ENCODE data around the gene TMEM255B.

Gene TMEM255B

DNA sequence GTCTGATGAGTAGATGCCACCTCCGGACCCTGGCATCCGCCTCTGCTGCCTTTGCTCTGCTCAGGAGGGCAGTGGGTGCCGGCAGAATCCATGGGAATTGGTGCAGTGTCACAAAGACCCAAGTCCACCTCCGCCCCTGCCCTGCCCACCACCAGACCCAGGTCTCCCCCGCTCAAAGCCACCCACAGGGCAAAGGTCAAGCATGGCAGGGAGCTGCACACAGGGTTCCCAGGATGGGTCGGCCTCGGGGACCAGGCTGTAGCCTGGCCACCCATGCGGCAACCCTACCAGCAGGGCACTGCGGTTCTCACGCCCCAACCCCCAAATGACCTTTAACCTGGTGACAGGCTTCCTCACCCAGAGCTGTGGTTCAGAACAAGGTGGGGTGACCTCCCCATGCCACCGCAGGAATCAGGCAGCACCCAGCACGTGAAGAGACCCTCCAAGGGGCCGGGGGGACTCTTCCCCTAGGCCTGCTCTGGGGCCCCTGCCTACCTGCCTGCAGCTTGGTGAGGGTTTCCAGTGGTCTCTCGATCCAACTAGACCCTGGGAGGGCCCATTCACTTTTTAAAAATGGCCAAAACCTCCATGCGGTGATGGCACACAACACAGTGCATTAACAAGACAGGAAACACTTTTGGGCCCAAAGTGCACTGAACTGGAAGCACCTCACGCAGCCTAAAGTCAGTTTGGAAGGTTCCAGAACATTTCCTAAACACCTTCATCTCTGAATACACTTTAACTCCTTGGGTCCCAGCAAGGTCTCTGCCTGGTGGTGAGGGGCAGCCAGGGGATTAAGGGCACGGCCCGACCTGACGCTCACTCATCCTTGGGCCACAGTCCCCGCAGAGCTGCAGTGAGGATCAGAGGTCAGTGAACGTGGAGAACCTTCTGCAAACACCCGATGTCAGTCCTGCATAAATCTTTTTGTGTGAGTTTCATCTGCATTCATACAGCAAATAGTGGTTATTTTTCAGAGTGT is 93.8 kb downstream of the TMEM255B start:
- no peak for DNase-seq

DNA sequence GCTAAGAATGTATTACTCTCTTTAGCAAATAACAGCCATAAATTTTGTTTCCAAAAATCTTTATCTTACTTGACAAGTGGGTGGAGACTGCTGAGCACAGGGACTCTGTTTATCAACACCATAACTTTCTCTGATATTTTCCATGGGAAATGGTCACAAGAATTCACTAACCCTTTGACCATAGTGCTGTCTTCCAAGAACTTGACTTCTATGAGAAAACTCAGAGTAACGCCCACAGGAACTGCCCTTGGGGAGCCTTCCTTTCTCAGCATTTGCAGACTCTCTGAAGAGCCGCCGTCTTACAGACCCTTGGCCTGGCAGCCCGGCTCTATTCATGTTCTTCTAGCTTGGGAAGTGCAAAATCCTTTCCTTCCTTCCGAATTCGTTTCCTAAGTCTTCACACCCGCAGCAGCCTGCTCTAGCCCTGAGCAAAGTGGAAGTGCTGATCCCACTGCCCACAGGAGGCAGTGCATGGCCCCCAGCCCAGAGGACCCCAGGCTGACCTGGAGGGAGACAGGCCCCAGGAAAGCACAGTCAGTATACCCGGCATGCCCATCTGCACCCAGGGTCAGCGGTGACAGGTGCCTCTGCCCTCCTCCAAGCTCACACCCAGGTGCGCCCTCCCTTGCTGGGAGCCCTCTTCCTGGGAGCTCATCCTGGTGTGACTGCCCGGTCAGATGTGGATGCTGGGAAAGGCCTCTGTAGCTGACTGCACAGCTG is 94.7 kb downstream of the TMEM255B start:
- DNase-seq: no peak

DNA sequence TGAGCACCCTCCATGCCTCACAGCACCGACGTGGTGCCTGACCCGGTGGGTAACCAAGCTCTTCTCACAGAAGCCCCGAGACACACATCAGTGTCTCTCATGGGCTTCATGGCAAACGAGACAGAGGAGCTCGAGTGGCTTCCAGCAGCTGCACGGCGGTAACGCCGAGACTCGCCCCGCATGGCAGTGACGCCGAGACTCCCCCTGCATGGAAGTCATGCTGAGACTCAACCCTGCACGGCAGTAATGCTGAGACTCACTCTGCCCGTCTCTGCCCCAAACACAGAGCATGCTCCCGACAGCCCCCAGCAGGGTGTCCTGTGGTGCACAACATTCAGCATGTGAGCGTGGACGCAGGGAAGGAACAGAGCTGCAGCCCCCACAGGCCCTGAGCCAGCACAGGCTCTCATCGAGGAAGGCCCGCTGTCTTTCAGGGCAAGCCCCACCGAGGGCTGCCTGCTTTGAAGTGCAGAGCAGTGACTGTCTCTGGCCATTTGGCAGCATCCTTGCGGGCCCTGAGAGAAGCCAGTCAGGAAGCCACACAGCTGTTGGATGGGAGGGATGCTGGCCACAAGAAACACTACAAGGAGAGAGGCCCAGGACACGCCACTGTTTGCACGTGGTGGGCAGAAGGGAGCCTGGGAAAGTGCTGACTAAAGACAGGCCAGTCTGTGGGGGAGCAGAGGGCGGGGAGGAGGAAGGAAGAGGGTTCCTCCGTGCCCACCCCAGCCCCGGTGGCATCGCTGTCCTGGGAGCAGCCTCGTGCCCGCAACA is 95.4 kb downstream of the TMEM255B start:
- peak; percentile 49 for DNase-seq

DNA sequence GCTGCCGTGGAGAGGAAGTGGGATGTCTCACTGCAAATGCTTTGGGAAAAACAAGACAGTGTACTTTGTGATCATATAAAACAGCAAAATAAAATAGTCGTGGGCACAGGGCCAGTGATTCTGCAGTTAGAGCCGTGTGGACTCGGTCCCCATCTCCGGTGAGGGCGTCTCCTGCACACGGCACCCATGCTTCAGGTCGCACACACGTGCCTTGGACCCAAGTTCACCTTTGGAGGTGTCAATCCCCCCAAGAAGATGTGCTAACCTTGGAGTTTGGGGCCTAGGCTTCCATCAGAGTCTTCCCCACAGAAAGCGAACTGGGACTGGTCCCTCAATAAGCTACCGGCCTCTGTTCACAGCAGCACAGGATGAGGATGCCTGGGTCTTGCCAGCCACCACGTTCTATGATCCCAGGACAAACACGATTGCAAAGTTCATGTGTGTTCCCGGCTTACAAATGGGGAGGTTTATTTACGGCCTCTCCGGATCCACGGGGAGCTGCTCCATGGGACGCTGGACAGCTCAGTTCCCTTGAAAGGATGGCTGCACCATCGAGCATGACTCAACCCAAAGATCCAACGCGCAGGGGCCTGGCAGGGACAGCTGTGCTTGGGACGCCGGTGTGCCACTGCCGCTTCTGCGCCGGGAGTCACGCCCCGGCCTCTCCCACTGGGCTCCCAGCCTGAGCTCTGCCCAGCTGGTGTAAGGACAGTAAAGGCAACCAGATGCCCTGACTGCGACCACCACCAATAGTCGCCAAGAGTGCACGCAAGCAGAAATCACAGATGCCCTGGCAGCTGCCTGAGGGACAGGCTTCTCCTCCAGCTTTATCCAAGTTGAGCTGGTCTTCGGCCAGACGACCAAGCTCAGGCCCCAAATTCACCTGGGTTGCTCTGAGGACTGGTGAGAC is 96.2 kb downstream of the TMEM255B start:
- DNase-seq: no peak

DNA sequence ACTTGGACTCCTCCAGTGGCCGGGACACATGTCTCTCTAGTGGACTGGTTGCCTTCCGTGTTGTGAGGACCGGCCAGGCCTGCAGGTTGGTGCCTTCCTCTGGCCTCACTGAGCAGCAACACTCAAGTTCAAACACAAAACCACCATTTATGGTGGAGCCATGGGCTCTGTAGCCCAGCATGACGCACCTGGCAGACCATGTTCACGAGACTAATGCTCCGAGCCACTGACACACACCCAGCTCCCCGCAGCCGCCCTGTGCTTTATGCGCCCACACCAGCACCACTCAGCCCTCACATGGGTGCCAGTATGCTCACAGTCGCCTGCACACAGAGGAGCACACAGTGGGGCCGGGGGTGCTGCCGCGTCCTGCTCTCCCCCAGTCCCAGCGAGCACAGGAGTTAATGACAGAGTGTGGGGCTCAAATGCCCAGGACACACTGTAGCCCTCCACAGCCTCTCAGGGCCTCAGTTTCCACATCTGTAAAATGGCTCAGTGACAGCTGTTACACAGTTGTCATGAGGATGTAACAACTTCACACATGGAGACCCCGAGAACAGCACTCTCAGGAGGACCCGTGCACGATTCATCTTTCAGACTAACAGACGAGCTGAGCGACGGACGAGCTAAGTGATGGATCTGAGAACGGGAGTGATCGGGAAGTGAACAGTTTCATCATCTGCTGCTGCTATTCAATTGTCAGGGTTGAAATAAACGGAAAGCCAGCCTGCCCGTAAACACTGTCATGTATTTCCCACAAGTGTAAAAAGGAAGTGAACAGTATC is 97.1 kb downstream of the TMEM255B start:
- no peak for DNase-seq

DNA sequence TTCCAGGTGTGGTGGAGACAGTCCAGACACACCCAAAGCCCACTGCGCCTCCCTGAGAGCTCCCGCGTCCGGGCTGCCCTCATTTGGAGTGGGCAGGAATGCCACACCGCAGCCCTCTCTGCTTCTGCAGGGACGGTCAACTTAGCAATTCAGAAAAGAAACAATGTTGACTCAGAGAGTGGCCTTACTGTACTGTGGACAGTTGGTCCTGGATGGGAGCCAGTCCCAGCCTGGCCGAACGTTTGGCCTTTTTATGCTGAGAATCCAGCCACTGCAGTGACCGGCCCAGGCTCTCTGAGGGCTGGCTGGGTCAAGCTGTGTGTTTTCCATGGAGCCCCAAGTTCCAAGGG is 97.7 kb downstream of the TMEM255B start:
- no peak for DNase-seq

DNA sequence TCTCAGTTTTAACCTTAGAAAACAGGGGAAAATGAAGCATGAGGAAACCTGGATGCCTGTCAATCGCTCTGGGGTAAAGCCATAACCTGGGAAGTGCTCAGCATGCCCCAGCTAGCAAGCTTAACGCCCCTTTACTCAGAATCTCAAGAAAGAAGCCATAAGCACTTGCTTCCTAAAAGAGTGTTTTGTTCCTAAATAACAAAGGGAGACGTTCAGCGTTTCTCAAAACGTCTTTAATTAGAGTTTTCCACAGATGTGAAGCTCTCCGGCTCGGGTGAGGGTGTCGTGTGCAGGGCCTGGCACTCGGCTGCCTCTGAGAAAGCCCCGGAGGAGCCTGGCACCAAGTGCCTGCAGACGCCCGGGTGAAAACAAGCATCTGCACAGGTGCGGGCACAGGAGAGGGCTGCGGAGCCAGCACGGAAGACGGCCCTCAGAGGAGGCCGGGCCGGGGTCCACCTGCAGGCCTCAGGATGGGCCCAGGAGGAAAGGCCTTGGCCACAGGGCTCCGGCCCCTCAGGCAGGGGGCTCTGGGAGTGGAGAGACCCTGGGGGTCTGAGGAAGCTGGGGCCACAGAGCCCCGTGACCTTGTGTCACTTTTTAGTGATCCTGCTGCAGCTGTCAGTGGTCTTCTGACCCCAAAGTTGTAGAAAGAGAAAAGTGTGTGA is 98.6 kb downstream of the TMEM255B start:
- DNase-seq: no peak

DNA sequence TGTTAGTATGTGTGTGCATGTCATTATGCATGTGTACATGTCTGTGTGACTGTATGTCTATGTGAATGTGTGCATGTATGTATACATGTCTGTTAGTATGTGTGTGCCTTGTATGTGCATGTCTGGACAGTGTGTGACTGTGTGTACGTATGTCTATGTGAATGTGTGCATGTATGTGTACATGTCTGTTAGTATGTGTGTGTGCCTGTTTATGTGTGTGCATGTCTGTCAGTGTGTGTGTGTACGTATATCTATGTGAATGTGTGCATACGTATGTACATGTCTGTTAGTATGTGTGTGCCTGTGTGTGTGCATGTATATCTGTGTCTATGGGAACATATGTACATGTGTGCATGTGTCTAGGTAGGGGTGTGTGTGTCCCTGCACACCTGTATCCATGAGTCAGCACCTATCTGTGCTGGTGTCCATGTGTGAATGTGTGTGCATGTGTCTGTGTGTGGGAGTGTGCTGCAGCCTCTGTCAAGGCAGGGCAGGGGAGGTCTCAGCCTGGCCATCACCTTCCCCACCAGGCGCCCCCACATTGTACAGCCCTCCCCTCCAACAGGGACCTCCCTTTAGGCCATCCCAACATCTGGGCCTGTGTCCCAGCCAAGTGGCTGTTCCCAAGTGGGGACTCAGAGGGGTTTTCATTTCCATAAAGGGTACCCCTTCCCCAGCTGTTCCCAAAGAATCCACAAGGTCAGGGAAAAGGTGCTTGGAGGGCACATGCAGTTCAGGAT is 100.5 kb downstream of the TMEM255B start:
- no peak for DNase-seq

DNA sequence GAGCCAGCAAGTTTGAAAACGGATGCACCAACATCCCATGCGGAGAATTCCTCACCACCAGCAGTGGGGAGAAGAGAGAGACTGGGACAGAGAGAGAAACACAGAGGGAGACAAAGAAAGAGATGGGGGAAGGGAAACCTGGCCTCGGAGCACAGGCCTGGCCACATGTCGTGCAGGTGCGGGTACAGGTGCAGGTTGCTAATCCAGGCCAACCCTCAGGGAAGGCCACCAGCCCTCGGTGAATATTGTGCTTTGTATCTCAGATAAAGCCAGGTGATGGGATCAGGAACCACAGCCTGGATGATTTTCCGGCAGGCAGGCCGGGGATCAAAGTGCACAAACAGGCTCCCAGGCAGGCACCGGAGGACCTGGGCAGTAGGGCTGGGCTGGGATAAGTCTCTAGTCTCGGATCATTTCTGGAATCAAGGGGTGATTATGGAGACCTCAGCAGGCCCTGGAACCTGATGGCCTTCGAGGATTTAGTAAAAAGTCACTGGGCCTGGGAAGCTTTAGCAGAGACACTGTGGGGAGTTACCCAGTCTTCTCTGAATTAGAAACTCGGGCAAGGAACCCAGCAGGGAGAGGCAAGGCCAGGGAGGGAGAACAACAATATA is 101.1 kb downstream of the TMEM255B start:
- no peak for DNase-seq

DNA sequence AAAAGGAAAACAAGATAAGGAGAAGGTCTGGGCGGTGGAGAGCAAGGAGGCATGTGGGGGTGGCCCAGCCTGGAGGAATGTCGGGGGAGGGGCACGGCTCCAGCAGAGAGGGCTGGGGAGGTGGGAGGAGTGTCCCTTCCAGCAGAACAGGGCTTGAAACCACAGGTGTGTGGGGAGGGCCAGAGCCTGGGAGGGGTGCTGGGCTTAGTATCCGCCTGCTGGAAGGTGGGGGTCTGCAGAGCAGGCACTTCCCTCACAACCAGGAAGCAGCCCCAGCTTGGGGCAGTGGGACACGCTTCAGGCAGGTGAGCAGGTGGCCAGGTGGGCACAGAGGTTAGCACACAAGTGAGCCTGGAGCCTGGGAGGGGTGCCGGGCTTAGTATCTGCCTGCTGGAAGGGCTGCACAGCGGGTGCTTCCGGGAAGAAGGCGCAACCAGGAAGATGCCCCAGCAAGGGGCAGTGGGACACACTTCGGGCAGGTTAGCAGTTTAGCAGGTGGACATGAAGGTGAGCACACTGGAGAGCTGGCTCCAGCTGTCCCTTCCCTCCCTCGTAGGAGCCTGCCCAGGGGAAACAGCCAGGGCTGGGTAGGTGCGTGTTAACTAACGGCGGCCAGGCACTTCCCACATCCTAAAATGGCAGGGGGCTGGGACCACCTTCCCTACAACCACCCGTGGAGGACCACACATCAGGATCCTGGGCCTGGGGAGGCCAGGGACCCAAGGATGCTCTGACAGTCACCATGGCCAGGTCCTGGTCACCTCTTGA is 101.8 kb downstream of the TMEM255B start:
- no peak for DNase-seq

DNA sequence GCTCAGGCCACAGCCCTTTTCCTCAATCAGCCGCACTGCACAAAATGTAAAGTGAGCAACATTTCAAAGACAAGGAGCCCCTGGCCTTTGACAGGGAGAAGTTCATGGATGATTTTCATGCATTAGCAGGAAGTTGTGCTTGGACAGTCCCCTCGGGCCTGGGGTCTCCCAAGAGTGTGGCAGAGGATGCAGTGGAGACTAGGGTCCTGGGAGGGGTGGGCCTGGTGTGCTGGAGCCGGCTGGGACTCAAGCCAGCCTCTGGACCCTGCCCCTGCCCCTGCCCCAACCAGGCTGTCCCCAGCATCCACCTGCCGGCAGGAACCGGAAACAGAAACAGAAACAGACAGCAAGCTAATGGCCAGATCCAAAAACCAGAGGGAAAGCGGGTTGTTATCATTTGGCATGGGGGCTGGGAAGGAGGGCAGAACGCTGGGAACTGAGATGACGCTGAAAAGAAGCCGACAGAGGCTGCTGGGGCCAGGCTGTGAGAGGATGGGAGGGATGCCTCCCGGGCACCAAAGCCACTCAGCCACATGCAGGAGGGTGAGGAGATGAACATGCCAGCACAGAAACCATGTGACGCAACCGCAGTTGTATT is 102.5 kb downstream of the TMEM255B start:
- no peak for DNase-seq

DNA sequence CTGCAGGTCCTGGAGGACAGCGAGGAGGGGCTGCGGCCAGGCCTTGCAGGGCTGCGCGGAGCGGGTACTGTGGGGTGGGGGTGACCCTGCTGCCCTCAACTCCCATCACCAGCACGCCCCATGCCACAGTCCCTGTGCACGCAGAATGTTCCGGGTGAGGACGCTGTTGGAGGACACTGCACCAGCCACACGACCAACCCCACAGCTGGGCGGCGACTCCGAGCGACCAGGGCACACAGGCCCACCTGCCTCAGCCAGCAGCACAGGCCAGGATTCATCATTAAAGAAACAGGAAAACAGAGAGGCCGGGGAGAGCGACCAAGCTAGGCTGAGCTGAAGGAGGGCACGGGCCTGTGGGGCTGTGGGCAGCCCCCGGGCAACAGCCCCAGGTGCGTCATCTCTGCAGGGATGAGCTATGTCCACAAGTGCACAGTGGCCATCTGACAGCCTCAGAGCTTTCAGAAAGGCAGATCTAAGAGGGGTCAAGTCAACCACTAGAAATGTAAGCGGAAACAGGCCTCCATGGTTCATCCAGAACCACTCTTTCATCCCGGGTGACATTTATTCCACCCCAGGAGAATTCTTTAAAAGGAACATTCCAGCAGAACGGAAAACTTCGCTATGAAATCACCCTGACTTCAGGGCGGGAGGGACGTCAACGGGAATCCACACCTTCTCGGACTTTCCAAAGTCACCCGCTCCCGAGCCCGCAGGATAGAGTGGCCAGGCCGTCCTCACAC is 103.3 kb downstream of the TMEM255B start:
- no peak for DNase-seq

DNA sequence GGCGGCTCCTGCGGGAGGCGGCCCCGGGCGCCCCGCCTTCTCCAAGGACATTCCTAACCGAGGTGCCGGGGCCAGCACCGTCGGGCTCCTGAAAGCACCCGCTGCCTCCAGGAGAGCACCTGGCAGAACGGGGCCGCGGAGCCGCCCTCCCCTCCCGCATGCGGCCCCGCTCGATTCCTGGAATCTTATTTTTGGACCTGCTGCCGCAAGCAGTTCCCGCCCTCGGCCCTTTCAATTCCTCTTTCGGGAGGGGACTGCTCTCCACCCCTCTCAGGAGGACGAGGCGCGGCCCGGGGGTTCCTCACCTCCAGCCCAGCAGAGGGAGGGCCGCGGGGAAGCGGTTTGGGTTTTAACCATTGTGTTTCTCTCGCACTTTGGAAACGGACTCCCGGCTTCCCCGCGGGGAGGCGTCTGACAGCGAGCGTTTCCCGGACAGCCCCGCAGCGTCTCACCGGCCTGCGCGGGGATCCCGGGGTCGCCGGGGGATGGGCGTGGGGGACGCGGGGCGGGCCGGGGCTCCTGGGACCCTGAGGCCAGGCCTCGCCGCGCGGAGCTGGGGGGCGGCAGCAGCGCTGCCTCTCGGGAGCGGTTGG is 104.0 kb downstream of the TMEM255B start:
- peak; percentile 70 for DNase-seq

DNA sequence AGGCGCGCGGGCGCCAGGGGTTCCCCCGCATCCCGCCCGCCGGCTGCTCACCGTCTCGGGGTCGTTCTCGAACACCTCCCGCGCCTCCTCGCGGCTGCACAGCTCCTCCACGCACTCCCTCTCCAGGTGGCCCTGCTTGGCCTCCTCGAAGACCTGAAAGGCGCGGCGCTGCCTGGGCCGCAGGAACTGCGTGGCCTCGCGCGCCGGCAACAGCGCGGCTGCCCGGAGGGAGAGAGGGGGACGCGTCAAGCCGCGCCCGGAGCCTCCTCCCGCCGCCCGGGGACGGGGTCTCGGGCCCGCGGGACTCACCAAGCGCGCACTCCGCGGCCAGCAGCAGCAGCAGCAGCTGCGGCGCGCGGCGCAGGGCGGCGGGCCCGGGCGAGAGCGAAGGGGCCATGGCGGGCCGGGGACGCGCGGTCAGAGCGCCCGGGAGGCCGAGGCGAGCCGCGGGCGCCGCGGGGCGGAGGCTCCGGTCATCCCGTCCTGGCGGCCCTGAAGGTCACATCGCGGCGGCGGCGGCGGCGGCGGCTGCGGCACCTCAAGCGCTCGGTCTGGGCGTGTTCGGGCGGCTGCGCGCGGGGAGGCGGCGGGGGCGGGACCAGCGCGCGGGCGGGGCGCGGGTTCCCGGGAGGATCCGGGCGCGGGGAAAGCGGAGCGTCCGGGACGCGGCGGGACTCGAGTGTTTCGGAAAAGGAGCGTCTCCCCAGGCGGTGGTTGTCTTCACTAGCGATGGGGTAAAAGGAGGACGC is 104.7 kb downstream of the TMEM255B start, which contains the start of gene GAS6:
Gene GAS6 (minus strand): TSS at position 553 of the 749 bp plus-strand sequence. CDS start 156 bp downstream, at position 397.
- peak; percentile 36 for DNase-seq

DNA sequence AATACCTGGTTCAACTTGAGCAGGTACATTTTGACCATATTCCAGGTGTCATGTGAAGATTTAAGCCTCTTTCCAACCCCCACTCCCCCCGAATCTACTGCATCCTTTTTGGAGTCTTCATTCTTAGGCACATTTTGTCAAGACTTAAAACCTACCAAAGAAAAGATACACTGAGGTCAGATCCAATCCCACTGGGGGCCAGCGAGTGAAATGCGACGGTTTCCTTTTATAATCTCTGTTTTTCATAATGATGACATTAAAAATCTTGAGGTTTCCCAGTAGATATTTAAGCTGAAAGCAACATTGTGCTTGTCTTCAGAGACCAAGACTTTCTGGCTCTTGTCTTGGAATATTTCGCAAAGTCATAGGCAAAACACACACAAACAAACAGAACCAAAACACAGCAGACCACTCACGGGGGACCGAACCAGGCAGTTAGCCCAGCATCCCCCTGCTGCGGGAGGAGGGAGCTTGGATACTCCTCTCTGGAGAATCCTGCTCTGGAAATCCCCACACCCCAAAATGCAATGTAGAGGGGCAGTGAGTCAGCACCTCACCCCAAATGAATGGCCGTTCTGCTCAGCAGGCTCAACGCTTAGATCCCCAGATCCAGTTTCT is 105.4 kb downstream of the TMEM255B start:
- peak; percentile 9 for DNase-seq

DNA sequence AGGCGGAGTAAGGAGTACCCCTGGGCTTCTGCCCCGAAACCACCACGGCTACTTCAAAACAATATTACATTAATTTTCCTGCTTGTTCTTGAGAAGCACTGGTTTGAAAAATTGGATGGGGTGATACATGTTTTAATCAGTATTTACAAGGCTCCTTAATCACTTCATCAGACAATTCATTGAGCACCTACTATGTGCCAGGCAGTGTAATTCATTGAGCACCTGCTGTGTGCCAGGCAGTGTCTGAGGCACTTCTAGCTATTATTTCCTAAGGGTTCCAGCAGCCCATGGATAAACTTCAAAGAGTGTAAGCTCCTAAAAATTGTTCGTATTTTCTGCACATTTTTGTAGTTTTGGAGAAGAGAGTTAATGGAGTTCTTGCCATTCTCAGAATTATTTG is 106.4 kb downstream of the TMEM255B start:
- DNase-seq: no peak

Measured in suppressor macrophage treated with lipopolysaccharide for 4 hours (primary cell).